ENCODE measurements around the gene TOR2A. TPM values are rescaled to one million over a fixed set of nuclear protein-coding genes. Genes with fewer than 3 reads are reported as not detected.
A peak's percentile ranks its signal among the peaks of the same experiment; 100 is the strongest.

TOR2A gene
- total RNA-seq, 1 donor from 2014 or later: 27.5 TPM

GRCh38 chr9:127753148-127753547 is 18.1 kb upstream of the TOR2A start:
- H3K27me3 Mint-ChIP-seq (ENCODE audit: unreplicated experiment): peaks cover 11% of the 10 kb centered on the region
- peaks cover 5% of the 10 kb centered on the region for H3K36me3 Mint-ChIP-seq (ENCODE audit: unreplicated experiment)
- H3K27ac Mint-ChIP-seq (ENCODE audit: unreplicated experiment): no peak overlapping the region
- H3K4me3 Mint-ChIP-seq (ENCODE audit: unreplicated experiment): peak overlapping the region; percentile 88
- peaks cover 5% of the 10 kb centered on the region for H3K4me1 Mint-ChIP-seq (ENCODE audit: low read depth, unreplicated experiment)
- no peak for DNase-seq
- H3K9me3 Mint-ChIP-seq (ENCODE audit: unreplicated experiment): peaks cover 4% of the 10 kb centered on the region
- TF ChIP-seq, protein P1, sequence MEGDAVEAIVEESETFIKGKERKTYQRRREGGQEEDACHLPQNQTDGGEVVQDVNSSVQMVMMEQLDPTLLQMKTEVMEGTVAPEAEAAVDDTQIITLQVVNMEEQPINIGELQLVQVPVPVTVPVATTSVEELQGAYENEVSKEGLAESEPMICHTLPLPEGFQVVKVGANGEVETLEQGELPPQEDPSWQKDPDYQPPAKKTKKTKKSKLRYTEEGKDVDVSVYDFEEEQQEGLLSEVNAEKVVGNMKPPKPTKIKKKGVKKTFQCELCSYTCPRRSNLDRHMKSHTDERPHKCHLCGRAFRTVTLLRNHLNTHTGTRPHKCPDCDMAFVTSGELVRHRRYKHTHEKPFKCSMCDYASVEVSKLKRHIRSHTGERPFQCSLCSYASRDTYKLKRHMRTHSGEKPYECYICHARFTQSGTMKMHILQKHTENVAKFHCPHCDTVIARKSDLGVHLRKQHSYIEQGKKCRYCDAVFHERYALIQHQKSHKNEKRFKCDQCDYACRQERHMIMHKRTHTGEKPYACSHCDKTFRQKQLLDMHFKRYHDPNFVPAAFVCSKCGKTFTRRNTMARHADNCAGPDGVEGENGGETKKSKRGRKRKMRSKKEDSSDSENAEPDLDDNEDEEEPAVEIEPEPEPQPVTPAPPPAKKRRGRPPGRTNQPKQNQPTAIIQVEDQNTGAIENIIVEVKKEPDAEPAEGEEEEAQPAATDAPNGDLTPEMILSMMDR (IDR thresholded peaks at IDR 0.05; ENCODE audit: partially characterized antibody, unreplicated experiment): no peak

DNA sequence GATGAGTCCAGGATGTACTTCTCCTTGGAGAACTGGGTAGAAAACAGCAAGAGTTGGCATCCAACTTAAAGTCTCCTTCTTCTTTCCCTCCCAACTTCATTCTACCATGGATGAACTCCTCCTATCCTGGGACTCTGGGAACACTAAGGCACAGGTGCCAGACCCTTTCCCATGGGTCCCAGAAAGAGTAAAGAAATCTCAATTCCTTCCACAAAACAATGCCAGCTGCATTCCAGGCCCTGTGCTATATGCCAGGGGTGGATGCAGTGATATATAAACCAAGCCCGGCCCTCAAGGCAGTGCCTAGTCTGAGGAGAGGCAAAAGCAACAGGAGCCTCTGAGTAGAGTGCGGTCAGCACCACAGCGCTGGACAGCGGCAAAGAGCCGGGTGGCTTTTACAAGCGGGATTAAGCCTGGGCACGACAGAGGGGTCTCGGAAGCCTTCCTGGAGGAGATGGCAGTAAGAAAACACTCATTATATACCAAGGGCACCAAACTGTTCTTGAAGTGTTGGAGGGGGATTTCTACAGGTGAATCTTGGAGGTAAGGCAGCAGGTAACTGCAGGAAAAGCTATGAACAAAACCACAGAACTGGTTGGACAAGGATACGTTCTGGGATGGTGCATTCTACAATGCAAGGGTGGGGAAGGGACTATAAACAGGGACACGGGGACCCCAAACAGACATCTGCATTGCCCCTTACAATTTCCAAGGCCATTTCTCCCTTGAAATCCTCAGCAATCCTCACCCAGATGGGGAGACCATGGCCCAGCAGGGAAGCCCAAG is 16.4 kb upstream of the TOR2A start:
- Mint-ChIP-seq H3K4me3 (ENCODE audit: unreplicated experiment) (peak overlapping the region; percentile 69), H3K27ac (ENCODE audit: unreplicated experiment) (no peak overlapping the region), H3K9me3 (ENCODE audit: unreplicated experiment) (peaks cover 4% of the 10 kb centered on the region), H3K27me3 (ENCODE audit: unreplicated experiment) (peaks cover 11% of the 10 kb centered on the region), H3K36me3 (ENCODE audit: unreplicated experiment) (peaks cover 5% of the 10 kb centered on the region), H3K4me1 (ENCODE audit: low read depth, unreplicated experiment) (peaks cover 5% of the 10 kb centered on the region)
- TF ChIP-seq, protein P1 (IDR thresholded peaks at IDR 0.05; ENCODE audit: partially characterized antibody, unreplicated experiment): no peak
- no peak for DNase-seq

- DNase-seq: no peak
- TF ChIP-seq, protein P1 (IDR thresholded peaks at IDR 0.05; ENCODE audit: partially characterized antibody, unreplicated experiment): no peak
- peaks cover 8% of the 10 kb centered on the region for H3K27me3 Mint-ChIP-seq (ENCODE audit: unreplicated experiment)
- peaks cover 5% of the 10 kb centered on the region for H3K36me3 Mint-ChIP-seq (ENCODE audit: unreplicated experiment)
- H3K4me3 Mint-ChIP-seq (ENCODE audit: unreplicated experiment): no peak overlapping the region
- H3K9me3 Mint-ChIP-seq (ENCODE audit: unreplicated experiment): peaks cover 4% of the 10 kb centered on the region
- no peak overlapping the region for H3K27ac Mint-ChIP-seq (ENCODE audit: unreplicated experiment)
- H3K4me1 Mint-ChIP-seq (ENCODE audit: low read depth, unreplicated experiment): peaks cover 5% of the 10 kb centered on the region
Observed at GRCh38 chr9:127749090-127749787, 14.1 kb upstream of the TOR2A start.

GRCh38 chr9:127746959-127747569 is 12.0 kb upstream of the TOR2A start:
- Mint-ChIP-seq H3K27me3 (ENCODE audit: unreplicated experiment) (peaks cover 7% of the 10 kb centered on the region), H3K36me3 (ENCODE audit: unreplicated experiment) (peaks cover 5% of the 10 kb centered on the region), H3K9me3 (ENCODE audit: unreplicated experiment) (peaks cover under 1% of the 10 kb centered on the region), H3K27ac (ENCODE audit: unreplicated experiment) (no peak overlapping the region), H3K4me1 (ENCODE audit: low read depth, unreplicated experiment) (peaks cover 8% of the 10 kb centered on the region), H3K4me3 (ENCODE audit: unreplicated experiment) (no peak overlapping the region)
- DNase-seq: no peak
- TF ChIP-seq, protein P1 (IDR thresholded peaks at IDR 0.05; ENCODE audit: partially characterized antibody, unreplicated experiment): no peak
